ENCODE measurements around the gene IER3. TPM values are rescaled to one million over a fixed set of nuclear protein-coding genes. Genes with fewer than 3 reads are reported as not detected.
A peak's percentile ranks its signal among the peaks of the same experiment; 100 is the strongest.

The IER3 gene
- total and polyA plus RNA-seq, 9 of the 15 experiments (the other 6 are each of a cell fraction or from before 2014, with no cell fraction given), result 1.5 to 30.0 (median 11.5) TPM

DNA sequence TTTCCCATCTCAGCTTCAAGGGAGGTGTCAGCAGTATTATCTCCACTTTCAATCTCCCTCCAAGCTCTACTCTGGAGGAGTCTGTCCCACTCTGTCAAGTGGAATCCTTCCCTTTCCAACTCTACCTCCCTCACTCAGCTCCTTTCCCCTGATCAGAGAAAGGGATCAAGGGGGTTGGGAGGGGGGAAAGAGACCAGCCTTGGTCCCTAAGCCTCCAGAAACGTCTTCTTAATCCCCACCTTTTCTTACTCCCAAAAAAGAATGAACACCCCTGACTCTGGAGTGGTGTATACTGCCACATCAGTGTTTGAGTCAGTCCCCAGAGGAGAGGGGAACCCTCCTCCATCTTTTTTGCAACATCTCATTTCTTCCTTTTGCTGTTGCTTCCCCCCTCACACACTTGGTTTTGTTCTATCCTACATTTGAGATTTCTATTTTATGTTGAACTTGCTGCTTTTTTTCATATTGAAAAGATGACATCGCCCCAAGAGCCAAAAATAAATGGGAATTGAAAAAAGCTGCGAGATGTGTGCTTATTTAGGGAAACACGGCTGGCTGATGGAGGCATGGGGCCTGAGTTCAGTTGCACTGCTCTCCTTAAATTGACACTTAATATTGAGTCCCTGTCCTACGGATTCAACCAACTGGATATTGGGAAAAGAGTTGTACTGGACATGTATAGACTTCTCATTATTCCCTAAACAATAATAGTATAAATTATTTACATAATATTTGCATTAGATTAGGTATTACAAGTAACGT is 19.3 kb downstream of the IER3 start (continued):
- TF ChIP-seq, protein P1, sequence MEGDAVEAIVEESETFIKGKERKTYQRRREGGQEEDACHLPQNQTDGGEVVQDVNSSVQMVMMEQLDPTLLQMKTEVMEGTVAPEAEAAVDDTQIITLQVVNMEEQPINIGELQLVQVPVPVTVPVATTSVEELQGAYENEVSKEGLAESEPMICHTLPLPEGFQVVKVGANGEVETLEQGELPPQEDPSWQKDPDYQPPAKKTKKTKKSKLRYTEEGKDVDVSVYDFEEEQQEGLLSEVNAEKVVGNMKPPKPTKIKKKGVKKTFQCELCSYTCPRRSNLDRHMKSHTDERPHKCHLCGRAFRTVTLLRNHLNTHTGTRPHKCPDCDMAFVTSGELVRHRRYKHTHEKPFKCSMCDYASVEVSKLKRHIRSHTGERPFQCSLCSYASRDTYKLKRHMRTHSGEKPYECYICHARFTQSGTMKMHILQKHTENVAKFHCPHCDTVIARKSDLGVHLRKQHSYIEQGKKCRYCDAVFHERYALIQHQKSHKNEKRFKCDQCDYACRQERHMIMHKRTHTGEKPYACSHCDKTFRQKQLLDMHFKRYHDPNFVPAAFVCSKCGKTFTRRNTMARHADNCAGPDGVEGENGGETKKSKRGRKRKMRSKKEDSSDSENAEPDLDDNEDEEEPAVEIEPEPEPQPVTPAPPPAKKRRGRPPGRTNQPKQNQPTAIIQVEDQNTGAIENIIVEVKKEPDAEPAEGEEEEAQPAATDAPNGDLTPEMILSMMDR (IDR thresholded peaks at IDR 0.05 in 2 of 3, conservative IDR thresholded peaks at IDR 0.05 in 1 of 3; ENCODE audit: insufficient read depth in 2 of 3, low read depth in 1 of 3, low read length in 3 of 3), result no peak
- no peak for TF ChIP-seq TAL1 (IDR thresholded peaks at IDR 0.05)
- TF ChIP-seq SAP30 (IDR thresholded peaks at IDR 0.05; ENCODE audit: borderline replicate concordance, insufficient read depth, low read depth, low read length, poor library complexity, severe bottlenecking), result no peak
- TF ChIP-seq THRAP3 (IDR thresholded peaks at IDR 0.05; ENCODE audit: borderline replicate concordance), result 0 out of 2 replicates have a peak, but pooled peaks have one; percentile 57
- TF ChIP-seq KDM1A (IDR thresholded peaks at IDR 0.05), result no peak; a peak in 2 of 4 replicates
- no peak for TF ChIP-seq ZFP30 (CRISPR knock-in tag; IDR thresholded peaks at IDR 0.05; ENCODE audit: borderline replicate concordance)
- TF ChIP-seq PTTG1 (tag; IDR thresholded peaks at IDR 0.05; ENCODE audit: low read depth), result no peak
- no peak for TF ChIP-seq ZKSCAN1 (IDR thresholded peaks at IDR 0.05; ENCODE audit: low read depth, low read length)
- TF ChIP-seq RBM34 (IDR thresholded peaks at IDR 0.05; ENCODE audit: borderline replicate concordance, insufficient read depth, low read length), result no peak
- no peak for TF ChIP-seq HDGF (IDR thresholded peaks at IDR 0.05)
- TF ChIP-seq CTBP1 (IDR thresholded peaks at IDR 0.05; ENCODE audit: borderline replicate concordance), result no peak
- TF ChIP-seq BRF1 (IDR thresholded peaks at IDR 0.05; ENCODE audit: borderline replicate concordance, extremely low read depth, insufficient read length), result no peak
- TF ChIP-seq SRSF1 (IDR thresholded peaks at IDR 0.05; ENCODE audit: low read depth, low read length), result no peak
- TF ChIP-seq, protein P2, sequence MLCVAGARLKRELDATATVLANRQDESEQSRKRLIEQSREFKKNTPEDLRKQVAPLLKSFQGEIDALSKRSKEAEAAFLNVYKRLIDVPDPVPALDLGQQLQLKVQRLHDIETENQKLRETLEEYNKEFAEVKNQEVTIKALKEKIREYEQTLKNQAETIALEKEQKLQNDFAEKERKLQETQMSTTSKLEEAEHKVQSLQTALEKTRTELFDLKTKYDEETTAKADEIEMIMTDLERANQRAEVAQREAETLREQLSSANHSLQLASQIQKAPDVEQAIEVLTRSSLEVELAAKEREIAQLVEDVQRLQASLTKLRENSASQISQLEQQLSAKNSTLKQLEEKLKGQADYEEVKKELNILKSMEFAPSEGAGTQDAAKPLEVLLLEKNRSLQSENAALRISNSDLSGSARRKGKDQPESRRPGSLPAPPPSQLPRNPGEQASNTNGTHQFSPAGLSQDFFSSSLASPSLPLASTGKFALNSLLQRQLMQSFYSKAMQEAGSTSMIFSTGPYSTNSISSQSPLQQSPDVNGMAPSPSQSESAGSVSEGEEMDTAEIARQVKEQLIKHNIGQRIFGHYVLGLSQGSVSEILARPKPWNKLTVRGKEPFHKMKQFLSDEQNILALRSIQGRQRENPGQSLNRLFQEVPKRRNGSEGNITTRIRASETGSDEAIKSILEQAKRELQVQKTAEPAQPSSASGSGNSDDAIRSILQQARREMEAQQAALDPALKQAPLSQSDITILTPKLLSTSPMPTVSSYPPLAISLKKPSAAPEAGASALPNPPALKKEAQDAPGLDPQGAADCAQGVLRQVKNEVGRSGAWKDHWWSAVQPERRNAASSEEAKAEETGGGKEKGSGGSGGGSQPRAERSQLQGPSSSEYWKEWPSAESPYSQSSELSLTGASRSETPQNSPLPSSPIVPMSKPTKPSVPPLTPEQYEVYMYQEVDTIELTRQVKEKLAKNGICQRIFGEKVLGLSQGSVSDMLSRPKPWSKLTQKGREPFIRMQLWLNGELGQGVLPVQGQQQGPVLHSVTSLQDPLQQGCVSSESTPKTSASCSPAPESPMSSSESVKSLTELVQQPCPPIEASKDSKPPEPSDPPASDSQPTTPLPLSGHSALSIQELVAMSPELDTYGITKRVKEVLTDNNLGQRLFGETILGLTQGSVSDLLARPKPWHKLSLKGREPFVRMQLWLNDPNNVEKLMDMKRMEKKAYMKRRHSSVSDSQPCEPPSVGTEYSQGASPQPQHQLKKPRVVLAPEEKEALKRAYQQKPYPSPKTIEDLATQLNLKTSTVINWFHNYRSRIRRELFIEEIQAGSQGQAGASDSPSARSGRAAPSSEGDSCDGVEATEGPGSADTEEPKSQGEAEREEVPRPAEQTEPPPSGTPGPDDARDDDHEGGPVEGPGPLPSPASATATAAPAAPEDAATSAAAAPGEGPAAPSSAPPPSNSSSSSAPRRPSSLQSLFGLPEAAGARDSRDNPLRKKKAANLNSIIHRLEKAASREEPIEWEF (CRISPR knock-in tag; IDR thresholded peaks at IDR 0.05), result no peak
- no peak for TF ChIP-seq ZBTB5 (IDR thresholded peaks at IDR 0.05)
- no peak for TF ChIP-seq MXI1 (IDR thresholded peaks at IDR 0.05; ENCODE audit: low read depth, low read length)
- no peak for TF ChIP-seq CBX5 (IDR thresholded peaks at IDR 0.05; ENCODE audit: borderline replicate concordance, low read depth)
- TF ChIP-seq ERF (CRISPR knock-in tag; IDR thresholded peaks at IDR 0.05), result no peak
- TF ChIP-seq E2F3 (CRISPR knock-in tag; IDR thresholded peaks at IDR 0.05), result no peak
- no peak for TF ChIP-seq TRIM24 (IDR thresholded peaks at IDR 0.05)
